Bronchial epithelial cell (primary cell): ENCODE data around the gene PLA2G4E. TPM values are rescaled to one million over a fixed set of nuclear protein-coding genes. Genes with fewer than 3 reads are reported as not detected.

Experiments used
- DNase-seq: peaks from one replicate; pipeline ENCODE4 v3.0.0-alpha.2; 2010; ENCODE audit warnings: low read depth
- FAIRE-seq: peaks from 2 replicates; lab custom pipeline; 2011; peaks lifted over from hg19 to GRCh38; lab: Jason Lieb, UNC
- H3K27me3 ChIP-seq: 2 replicates; pipeline ENCODE4 v1.5.1; 2011; ENCODE audit warnings: low read length; ENCODE audit not compliant: control insufficient read depth, insufficient read depth
- H3K36me3 ChIP-seq: 2 replicates; pipeline ENCODE4 v1.5.1; 2011; ENCODE audit warnings: low read length; ENCODE audit not compliant: control insufficient read depth, insufficient read depth
- H3K4me3 ChIP-seq: 2 replicates; pipeline ENCODE4 v1.5.1; 2011; ENCODE audit warnings: mild to moderate bottlenecking, low read depth, low read length, control low read depth
- CTCF ChIP-seq: IDR thresholded peaks from 2 replicates; pipeline ENCODE4 v1.5.1; 2011; ENCODE audit warnings: mild to moderate bottlenecking, moderate library complexity, low read length, control low read depth, inconsistent platforms; ENCODE audit not compliant: insufficient read depth, severe bottlenecking
- total RNA-seq: library from RNA; depleted of rRNA; stranded (reverse); fragments of >200 nt; gene quantifications from 2 replicates; pipeline ENCODE4 v1.2.1, GENCODE V29; 2014

Gene PLA2G4E
- total RNA-seq, 1 donor from 2014 or later = under 0.01 TPM

GRCh38 chr15:41965441-41966413, 55.1 kb downstream of the PLA2G4E start:
- FAIRE-seq (no peak), DNase-seq (no peak)
- TF ChIP-seq CTCF = no peak

GRCh38 chr15:41961595-41962202, 59.1 kb downstream of the PLA2G4E start:
- Histone ChIP-seq H3K27me3 (no peaks in the 10 kb centered on the region), H3K4me3 (no peak overlapping the region), H3K36me3 (peaks cover 7% of the 10 kb centered on the region)
- no peak for TF ChIP-seq CTCF
- FAIRE-seq (no peak), DNase-seq (no peak)

More at GRCh38 chr15:41965441-41966413, 55.1 kb downstream of the PLA2G4E start:
- Histone ChIP-seq H3K27me3 (no peaks in the 10 kb centered on the region), H3K4me3 (no peak overlapping the region), H3K36me3 (peaks cover 1% of the 10 kb centered on the region)

GRCh38 chr15:41961001-41961518, 59.8 kb downstream of the PLA2G4E start:
- peak; percentile 50 for DNase-seq
- Histone ChIP-seq H3K36me3 (peaks cover 8% of the 10 kb centered on the region), H3K27me3 (no peaks in the 10 kb centered on the region), H3K4me3 (no peak overlapping the region)
- TF ChIP-seq CTCF = no peak
- no peak for FAIRE-seq

GRCh38 chr15:41958002-41958420, 62.8 kb downstream of the PLA2G4E start:
- H3K4me3 ChIP-seq = no peak overlapping the region
- DNase-seq (no peak), FAIRE-seq (no peak)
- no peak for TF ChIP-seq CTCF
- no peaks in the 10 kb centered on the region for H3K27me3 ChIP-seq
- peaks cover 14% of the 10 kb centered on the region for H3K36me3 ChIP-seq

GRCh38 chr15:41957021-41957897, 63.6 kb downstream of the PLA2G4E start:
- no peak for DNase-seq
- Histone ChIP-seq H3K27me3 (no peaks in the 10 kb centered on the region), H3K36me3 (peaks cover 17% of the 10 kb centered on the region), H3K4me3 (no peak overlapping the region)
- TF ChIP-seq CTCF = no peak
- no peak for FAIRE-seq
